ENCODE measurements around the gene CLEC4F.

Gene CLEC4F, protein sequence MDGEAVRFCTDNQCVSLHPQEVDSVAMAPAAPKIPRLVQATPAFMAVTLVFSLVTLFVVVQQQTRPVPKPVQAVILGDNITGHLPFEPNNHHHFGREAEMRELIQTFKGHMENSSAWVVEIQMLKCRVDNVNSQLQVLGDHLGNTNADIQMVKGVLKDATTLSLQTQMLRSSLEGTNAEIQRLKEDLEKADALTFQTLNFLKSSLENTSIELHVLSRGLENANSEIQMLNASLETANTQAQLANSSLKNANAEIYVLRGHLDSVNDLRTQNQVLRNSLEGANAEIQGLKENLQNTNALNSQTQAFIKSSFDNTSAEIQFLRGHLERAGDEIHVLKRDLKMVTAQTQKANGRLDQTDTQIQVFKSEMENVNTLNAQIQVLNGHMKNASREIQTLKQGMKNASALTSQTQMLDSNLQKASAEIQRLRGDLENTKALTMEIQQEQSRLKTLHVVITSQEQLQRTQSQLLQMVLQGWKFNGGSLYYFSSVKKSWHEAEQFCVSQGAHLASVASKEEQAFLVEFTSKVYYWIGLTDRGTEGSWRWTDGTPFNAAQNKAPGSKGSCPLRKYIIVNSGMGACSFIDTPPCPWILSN

DNA sequence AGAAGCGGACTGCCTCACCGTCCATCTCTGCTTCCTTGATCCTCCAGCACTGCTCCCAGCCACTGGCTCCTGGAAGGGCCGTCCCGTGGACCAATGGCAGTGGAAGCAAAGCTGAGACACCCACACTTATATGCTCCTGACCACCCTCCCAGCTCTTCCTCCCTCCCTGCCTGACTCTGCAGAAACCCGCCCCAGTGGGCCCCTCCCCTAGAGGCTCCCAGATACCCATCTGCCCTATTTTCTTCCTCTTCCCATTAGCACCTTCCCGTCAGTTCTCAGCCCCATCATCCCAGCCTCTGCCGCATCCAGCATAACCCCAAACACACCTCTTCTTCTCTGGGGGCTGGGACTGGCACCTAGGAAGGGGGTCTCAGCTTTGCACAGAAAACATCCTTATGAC, at the start of gene CLEC4F:
Gene CLEC4F (minus strand): TSS at position 101 of the 400 bp plus-strand sequence. CDS start 76 bp downstream, at position 25.
- H3K4me3 ChIP-seq (ENCODE audit: control insufficient read depth, low read depth, low read length) = no peak within 1 kb of the TSS
- TF ChIP-seq CTCF (conservative IDR thresholded peaks at IDR 0.05; ENCODE audit: control insufficient read depth, insufficient read depth, low read depth, low read length) = no peak
- DNase-seq (ENCODE audit: low read depth) = no peak

GRCh38 chr2:70868970-70869369, 48.6 kb upstream of the CLEC4F start:
- DNase-seq (ENCODE audit: low read depth) = no peak
- no peak for TF ChIP-seq CTCF (conservative IDR thresholded peaks at IDR 0.05; ENCODE audit: control insufficient read depth, insufficient read depth, low read depth, low read length)
- H3K4me3 ChIP-seq (ENCODE audit: control insufficient read depth, low read depth, low read length) = no peak overlapping the region

DNA sequence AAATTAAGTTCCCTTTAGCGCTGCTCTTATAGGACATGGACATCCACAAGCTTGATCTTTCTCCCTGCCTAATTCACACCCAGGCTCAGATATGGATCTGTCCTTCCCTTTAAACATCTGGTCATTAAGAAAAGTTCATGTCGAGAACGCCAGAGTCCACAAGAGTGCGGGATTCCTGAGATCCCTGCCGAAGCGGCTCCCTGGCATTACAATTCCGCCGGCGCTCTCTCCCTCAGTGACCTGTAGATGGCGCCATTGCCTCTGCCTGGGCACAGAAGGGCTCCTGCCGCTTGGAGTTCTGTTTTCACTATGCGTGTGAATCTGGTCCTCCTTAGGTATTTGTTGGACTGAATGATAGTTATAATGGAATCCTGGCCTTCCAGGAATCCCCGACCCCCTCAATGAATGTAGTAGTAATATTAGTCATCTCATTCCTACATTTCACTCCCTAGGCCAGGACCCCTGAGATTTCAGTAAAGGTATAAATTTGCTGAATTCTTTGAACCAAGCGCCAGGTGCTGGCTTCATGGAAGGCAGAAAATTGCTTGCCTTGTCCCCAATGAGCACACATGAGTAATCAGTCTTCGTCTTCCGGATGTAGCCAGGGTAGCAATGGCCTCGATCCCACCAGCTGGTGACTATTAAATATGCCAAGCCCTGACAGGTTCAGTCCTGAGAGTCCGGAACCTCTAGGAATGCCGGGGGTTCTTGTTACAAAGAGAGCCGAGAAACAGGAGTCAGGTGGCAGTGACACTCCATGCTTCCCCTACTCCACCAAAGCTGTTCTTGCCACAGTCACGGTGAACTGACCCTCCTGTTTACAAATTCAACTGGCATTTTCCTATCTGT, 41.6 kb upstream of the CLEC4F start:
- no peak overlapping the region for H3K4me3 ChIP-seq (ENCODE audit: control insufficient read depth, low read depth, low read length)
- DNase-seq (ENCODE audit: low read depth) = peak; percentile 70
- TF ChIP-seq CTCF (conservative IDR thresholded peaks at IDR 0.05; ENCODE audit: control insufficient read depth, insufficient read depth, low read depth, low read length) = peak; percentile 97

DNA sequence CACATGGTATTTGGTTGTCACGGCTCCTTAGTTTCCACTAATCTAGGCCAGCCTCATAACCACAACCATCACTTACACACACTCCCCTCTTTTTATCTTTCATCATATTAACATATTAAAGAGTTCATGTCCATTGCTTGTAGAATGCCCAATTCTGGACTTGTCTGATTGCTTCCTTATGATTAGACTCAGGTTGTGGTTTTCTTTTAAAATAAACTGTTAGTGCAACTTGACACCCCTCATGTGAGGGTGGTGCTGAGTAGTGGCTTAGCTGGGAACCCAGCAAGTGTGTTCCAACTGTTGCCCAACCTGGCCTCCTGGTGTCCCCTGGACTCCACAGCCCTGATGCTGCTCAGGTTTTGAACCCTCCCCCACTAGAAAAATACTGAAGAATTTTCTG, 35.3 kb upstream of the CLEC4F start:
- DNase-seq (ENCODE audit: low read depth) = peak; percentile 46
- no peak for TF ChIP-seq CTCF (conservative IDR thresholded peaks at IDR 0.05; ENCODE audit: control insufficient read depth, insufficient read depth, low read depth, low read length)
- no peak overlapping the region for H3K4me3 ChIP-seq (ENCODE audit: control insufficient read depth, low read depth, low read length)

DNA sequence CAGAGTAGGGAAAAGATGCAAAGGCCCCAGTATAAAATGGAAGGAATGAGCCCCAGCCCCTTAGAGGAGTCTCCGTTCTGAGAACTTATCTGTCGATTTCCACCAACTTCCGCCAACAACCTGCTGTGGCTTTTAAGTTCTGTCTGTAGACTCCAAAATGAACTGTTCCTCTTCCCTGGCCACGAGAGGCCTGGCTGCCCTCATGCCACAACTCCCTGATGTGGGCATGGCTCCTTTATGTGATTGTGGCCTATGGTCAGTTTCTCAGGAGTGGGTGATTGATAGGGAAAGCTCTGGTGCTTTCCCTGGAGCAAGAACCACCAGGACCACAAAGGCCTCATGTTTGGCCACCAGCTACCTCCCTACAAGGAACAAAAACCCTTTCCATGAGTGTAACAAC, 34.0 kb upstream of the CLEC4F start:
- TF ChIP-seq CTCF (conservative IDR thresholded peaks at IDR 0.05; ENCODE audit: control insufficient read depth, insufficient read depth, low read depth, low read length) = no peak
- DNase-seq (ENCODE audit: low read depth) = no peak

DNA sequence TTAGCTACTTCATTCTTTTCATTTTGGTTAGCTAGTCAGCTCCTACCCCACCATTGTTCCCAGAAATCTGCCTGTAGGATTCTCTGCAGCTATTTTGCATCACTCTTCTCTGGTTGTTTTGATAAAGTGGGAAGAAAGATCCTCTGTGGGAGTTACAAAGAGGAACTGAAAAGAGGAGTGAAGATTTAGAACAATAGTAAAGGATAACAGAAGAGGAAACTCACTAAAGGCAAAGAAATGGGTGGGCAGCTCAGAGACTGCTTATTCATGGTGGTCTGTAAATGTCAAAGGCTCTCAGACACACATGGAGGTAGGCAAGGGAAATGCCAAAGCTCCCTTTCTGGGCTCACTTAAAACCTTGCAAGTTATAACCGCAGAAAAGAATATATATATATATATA, 32.4 kb upstream of the CLEC4F start:
- DNase-seq (ENCODE audit: low read depth) = no peak
- no peak overlapping the region for H3K4me3 ChIP-seq (ENCODE audit: control insufficient read depth, low read depth, low read length)
- TF ChIP-seq CTCF (conservative IDR thresholded peaks at IDR 0.05; ENCODE audit: control insufficient read depth, insufficient read depth, low read depth, low read length) = no peak

More for the DNA sequence above, 34.0 kb upstream of the CLEC4F start:
- H3K4me3 ChIP-seq (ENCODE audit: control insufficient read depth, low read depth, low read length) = no peak overlapping the region

Measured in fibroblast of mammary gland (primary cell).